HG03066 (cell line): ENCODE data around the gene EPB41L4A.
A peak's percentile ranks its signal among the peaks of the same experiment; 100 is the strongest.

ENCODE experiments used
- ATAC-seq: cut with Tn5 transposase; IDR thresholded peaks from one replicate; pipeline ENCODE4 v1.9.1; 2021; ENCODE audit warnings: low read depth; ENCODE audit not compliant: unreplicated experiment

Gene EPB41L4A

DNA sequence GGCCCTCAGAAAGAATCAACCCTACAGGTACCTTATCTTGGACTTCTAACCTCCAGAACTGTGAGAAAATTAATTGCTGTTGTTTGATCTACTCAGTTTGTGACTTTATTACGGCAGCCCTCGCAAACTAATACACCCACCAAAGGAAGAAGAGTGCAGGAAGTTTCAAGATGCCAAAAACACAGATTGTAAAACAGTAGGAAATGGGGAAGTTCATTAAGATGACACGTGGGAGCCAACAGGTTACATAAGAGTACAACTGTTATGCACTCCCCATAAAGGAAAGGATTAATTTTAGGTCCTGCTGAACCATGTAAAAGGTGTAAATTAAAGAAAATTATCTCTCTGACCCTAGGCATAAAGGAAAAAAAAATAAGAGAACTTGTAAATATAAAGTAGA is 294.3 kb downstream of the EPB41L4A start:
- no peak for ATAC-seq

DNA sequence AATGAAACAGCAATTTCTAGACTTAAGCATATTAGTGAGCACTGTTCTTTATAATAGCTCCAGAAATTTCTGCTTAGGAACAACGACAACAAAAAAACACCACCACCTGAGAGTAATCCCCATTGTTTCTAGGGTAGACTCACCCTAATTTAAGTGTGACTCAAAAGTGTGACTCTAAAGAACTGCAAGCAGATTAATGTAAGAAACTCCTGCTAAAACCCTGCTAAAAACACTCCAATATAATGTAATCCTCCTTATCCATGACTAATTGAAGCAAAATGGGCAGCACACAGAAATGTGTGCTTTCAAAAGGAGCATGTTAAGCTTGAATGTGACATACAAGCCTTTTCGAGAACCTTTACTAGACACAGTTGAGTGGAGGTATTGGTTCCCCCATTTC is 296.0 kb downstream of the EPB41L4A start:
- no peak for ATAC-seq

DNA sequence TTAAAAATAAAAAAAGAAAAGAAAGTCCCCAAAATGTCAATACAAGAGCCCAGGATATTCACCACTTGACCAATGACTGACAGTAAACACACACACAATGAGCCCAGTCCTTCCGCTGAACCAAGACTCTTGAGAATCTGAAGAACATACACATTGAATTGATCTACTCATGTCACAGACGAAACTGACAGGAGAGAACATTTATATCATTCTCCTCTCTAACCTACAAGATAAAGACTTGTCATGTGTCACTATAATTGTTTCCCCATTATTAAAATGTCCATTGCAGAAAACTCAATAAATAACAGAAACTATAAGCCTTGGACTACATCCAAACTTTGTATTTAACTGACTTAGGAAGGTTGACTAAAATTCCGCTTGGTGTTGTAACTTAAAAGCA is 296.7 kb downstream of the EPB41L4A start:
- ATAC-seq, result no peak

DNA sequence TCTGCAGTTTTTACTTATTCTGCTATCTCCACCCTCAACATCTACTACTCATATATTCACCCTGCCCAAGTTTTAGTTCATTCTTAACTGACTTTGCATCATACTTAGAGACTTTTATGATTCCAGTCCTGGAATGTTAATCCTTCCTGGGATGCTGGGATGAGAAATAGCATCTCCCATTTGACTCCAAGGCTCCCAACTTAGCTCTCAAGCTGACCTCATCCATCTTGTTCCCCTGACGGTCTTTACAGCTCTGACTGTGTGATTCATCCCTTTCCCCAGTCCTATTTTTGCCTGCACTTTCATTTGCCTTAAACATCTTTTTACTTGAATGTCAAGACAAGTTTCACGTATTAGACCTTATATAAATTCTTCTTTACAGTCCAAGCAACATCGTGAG is 297.8 kb downstream of the EPB41L4A start:
- no peak for ATAC-seq

DNA sequence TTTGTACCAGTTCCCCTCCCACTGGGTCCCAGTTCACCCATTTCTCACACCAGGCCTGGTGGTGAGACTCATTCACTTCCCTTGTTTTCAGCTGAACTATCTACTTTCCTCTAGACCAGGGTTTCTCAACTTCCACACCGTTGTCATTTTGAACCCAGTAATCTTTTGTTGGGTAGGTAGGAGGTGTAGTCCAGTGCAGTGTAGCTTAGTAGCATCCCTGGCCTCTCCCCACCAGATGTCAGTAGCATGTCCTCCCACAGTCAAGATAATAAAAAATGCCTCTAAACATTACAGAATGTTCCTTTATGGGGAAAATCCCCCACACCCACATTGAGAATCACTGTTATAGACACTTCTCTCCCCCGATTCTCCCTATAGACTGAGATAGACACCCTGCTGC is 299.1 kb downstream of the EPB41L4A start:
- no peak for ATAC-seq

DNA sequence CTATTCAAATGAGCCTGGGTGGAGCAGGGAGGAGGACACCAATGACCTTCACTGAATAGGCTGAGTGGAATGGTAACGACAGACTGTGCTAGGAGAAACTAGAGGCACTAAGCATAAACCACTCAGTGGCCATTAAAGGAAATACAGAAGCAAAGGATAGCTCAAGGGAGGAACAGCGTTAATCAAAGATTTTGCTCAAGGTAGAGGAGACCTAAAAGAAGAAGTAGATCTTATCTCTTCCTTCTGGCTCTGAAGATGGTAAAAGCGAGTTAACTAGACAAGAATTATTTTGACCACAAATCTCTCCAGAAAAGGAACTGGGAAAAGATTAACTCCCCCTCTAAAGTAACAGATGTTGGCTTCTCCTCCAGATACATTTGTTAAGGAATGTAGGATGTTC is 299.6 kb downstream of the EPB41L4A start:
- ATAC-seq, result no peak

DNA sequence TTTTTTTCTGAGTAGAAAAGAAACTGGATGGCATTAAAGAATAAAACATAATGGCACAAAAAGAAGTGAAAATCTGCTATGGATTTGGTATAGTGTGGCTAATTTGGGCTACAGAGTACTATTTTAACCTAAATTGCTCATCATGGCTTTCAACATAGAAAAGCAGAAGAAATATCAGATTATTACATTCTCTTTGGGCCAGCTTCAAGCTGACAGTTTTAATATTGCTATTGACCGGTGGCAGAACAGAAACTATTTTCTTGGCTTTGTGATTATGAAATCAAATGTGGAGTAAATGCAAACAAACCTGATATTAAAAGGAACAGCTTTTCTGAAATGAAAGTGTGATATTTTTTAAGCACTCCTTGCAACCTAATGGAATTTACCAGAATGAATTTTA is 301.5 kb downstream of the EPB41L4A start:
- no peak for ATAC-seq

DNA sequence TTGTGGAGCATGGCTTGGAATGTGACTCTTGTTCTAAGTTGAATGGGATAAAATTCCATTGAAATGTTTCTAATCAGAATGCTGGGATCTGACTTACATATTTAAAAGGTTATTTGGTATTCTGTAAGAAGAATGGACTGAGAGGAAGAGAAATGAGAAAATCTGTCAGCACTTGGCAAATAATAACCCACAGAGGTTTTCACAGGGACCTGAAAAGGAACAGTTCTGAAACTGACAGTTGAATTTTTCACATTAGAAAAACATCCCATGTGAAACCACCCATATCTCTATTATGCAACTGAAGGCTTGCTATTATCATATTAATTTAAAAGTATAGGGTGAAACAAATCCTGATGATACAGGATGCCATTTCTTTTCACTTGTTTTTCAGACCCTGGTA is 302.7 kb downstream of the EPB41L4A start:
- ATAC-seq, result peak; percentile 84

DNA sequence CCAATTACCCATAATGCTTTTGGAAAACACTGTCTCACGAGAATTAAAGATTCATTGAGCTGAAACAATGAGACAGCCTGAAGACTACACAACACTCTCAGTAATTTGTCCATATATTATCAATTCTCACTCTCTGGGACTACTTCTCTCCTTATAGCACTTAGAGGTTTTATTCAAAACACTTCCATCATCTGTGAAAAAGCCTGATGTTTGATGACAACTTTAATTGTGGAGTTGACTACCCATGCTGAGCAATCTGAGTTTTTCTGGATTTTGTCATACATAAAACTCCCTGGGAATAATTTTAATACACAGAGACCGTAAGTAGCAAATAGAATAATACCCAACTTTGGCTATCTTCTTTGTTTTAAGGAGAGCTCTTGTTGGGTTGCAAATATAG is 305.5 kb downstream of the EPB41L4A start:
- ATAC-seq, result no peak
